H1 (cell line): ENCODE measurements around the gene PTPRG. TPM values are rescaled to one million over a fixed set of nuclear protein-coding genes. Genes with fewer than 3 reads are reported as not detected.

Source experiments
- CBX5 ChIP-seq: fragments of 300-800, 300-1000 bp; sonication (generic); IDR thresholded peaks from 2 replicates; pipeline ENCODE4 v1.7.1; 2016; ENCODE audit warnings: antibody characterized with exemption, low read length, low read depth
- EGR1 ChIP-seq: IDR thresholded peaks from 2 replicates; pipeline ENCODE4 v1.6.1; 2011; ENCODE audit warnings: low read depth, low read length, borderline replicate concordance
- EZH2 ChIP-seq: fragments of 200-600 bp; sonication (generic); IDR thresholded peaks from 2 replicates; pipeline ENCODE4 v1.7.1; 2012; ENCODE audit warnings: low read depth, mild to moderate bottlenecking, moderate library complexity, low read length, inconsistent platforms; ENCODE audit not compliant: severe bottlenecking
- PHF8 ChIP-seq: fragments of 200-600 bp; sonication (generic); conservative IDR thresholded peaks from 2 replicates; pipeline ENCODE4 v1.7.1; 2012; ENCODE audit warnings: low read depth, mild to moderate bottlenecking, inconsistent platforms, low read length, moderate library complexity
- YY1 ChIP-seq: IDR thresholded peaks from 2 replicates; pipeline ENCODE4 v1.6.1; 2011; ENCODE audit warnings: low read depth, mild to moderate bottlenecking, low read length
- polyA plus RNA-seq, 7 experiments: library from polyadenylated mRNA; depleted of rRNA in 3 of 7; stranded (reverse) in 5 of 7; unstranded in 2 of 7; fragments of >200 nt in 5 of 7; fragments of 200-250 nt in 2 of 7; gene quantifications; 1 replicate in 5 of 7; 2 replicates in 1 of 7; 4 replicates in 1 of 7; pipeline versions ENCODE4 v1.2.1 to v1.2.3, GENCODE V29; 2011 to 2013; ENCODE audit warnings: missing spikeins in 2 of 7, mixed read lengths in 2 of 7
- total RNA-seq: library from RNA; stranded (reverse); fragmentation: NEBNext Ultra II Directional; extraction: Animal tissue kit (Norgen Biotek cat#: 25700); gene quantifications from 2 replicates; pipeline ENCODE4 v1.2.1, GENCODE V29; 2021

Gene PTPRG
- total and polyA plus RNA-seq, 2 of the 8 experiments (the other 6 are each of a cell fraction or from before 2014, with no cell fraction given) = 23.3 to 96.2 TPM

GRCh38 chr3:62015111-62015510, 453.7 kb downstream of the PTPRG start (continued):
- TF ChIP-seq CBX5 = no peak
- TF ChIP-seq EZH2 = no peak
- TF ChIP-seq PHF8 = no peak
- no peak for TF ChIP-seq YY1
- TF ChIP-seq EGR1 = no peak
